Anterior cingulate cortex (tissue), 58 donors: Measurements from ENCODE around the gene ATF6B.
"Not testable (repeated sequence)": the region's sequence is repeated elsewhere in the genome, so short reads cannot be mapped to it uniquely, and the experiment has no call there.

Experiments used
- DNase-seq, 58 donors: peaks; one replicate each; lab custom pipeline; 2025; lab: John Stamatoyannopoulos, UW

ATF6B gene

DNA sequence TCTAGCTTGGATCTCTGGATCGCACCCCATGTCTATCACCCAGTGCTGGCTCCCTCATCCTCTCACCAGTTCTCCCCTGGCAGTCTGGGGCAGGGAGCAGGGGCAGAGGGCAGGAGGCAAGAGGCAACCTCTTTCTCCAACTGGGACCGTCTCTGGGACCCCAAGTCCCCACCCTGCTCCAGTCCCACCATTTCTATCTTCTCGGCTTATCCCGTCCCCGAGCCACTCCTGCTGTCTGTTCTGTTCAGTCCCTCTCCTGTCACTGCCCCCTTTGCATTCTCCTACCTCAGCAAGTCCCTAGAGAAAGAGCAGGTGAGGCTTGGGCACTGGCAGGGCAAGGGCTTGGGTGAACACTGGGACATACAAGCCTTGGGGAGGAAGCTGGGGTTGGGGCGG, 18.3 kb downstream of the ATF6B start:
- no peak for DNase-seq

DNA sequence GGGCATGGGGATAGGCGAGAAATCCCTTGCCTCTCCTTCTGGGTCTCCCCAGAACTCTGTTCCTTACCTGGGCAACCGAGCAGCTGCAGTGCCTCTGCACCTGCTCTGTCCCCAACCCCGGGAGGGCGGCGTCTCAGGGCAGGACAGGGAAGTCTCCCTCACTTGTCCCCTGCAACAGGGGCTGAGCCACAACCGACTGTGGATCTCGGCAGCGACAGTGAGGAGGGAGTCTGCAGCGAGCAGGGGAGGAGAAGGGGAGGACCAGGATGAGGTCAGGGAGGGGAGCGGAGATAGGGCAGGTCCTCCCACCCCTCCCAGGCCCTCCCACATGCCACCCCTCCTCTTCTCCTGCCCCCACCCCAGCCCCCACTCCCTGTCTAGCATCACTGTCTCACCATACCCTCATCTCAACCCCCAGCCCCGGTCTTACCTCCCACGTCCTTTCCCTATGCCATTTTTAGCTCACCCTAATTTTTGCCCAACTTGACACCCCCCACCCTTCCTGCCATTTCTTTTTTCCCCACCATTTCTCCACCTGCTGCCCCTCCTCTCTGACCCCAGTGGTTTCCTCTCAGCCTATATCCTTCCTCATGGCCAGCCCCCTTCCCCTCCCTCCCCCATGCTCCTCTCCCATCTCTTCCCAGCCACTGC, 18.8 kb downstream of the ATF6B start, which contains the start of gene TNXB:
Gene TNXB (minus strand): TSS at position 225 of the 651 bp plus-strand sequence. CDS start 11,140 bp downstream, outside the sequence.
- DNase-seq, result no peak

- no peak for DNase-seq
Measured at GRCh38 chr6:32108727-32109113, 19.3 kb downstream of the ATF6B start.

DNA sequence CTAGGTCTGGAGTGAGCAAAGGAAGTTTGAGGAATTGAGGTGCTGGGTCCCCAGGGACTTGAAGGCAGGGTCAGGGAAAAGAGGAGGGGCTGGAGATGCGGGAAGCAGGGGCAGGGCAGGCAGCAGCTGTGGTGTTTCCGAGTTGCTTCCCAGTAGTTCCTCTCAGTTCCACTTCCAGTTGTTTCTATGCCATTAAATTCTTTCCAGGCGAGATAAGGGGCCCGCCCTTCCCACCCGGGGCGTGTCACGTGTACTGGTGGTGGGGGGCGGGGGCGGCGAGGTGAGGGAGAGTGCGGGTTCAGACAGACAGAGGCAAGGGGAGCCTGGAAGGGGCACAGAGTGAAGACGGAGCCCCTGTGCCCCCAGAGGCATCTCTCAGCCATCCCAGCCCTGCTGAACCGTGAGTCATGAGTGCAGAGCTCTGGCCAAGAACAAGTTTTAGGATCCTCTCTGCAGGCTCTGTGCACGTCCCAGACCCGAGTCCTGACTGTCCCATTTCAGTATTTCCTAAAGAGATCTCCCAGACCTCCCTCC, 19.9 kb downstream of the ATF6B start:
- no peak for DNase-seq

DNA sequence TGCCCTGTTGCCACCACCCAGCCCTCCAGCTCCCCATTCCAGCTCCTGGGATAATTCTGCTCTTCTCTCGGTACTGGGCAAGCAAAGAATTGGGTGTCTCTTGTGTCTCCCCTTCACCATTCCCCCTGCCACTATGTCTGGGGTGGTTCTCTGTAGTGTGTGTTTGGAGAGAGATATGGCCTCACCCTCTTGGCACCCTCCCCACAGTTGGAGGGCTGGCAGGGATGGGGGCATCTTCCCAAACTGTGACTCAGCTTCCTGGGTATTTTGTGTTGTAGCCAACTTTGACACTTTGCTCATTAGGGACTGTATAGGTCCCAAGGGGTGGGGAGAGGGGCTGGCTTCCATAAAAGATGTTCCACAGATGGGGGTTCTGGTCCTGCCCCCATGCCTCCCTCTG, 20.6 kb downstream of the ATF6B start:
- no peak for DNase-seq

DNA sequence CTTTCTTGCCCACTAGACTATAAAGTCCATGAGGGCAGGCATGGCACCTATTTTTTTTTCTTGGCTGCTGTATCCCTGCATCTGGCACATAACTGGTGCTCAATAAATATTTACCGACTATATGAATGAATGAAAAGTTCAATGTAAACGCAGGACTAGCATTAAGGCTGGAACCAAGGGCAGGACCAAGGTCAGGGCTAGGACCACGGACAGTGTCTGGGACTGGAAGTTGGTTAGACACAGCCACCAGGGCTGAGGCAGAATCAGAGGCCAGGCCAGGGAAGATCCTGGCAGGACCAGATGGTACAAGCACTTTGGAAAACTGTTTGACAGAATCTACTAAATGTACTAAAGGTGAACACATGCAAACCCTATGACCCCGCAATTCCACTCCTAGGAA, 22.6 kb downstream of the ATF6B start:
- no peak for DNase-seq

DNA sequence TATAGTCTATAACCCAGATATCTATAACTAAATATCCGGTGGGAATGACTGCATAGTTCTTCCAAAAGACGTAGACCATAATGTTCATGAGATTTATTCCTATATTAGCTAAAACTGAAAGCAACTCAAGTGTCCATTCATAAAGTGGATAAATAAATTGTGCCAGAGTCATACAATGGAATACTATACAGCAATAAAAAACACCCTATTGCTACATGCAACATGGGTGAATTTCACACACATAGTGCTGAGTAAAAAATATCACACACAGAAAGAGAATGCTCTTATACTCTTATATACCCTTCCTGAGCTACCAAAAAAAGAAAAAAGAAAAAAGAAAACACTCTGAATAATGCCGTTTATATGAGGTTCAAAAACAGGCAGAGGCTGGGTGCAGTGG, 25.8 kb downstream of the ATF6B start:
- DNase-seq, result no peak

GRCh38 chr6:32100251-32100650, 27.8 kb downstream of the ATF6B start:
- not testable (repeated sequence) for DNase-seq

- no peak for DNase-seq
Measured at GRCh38 chr6:32097364-32097763, 30.7 kb downstream of the ATF6B start.

GRCh38 chr6:32096394-32097258, 31.4 kb downstream of the ATF6B start:
- peak in 1 of 58 donors; percentile 12 for DNase-seq

DNA sequence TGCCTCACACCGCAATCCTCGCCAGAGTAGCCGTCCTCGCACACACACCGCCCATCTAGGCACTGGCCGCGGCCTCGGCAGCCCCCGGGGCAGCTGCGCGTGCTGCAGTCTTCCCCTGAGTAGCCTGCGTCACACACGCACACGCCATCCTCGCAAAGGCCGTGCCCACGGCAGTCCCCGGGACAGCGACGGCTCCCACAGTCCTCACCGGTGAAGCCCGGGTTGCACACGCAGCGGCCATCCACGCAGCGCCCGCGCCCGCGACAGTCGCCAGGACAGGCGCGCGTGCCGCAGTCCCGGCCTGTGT, 32.0 kb downstream of the ATF6B start:
- no peak for DNase-seq

DNA sequence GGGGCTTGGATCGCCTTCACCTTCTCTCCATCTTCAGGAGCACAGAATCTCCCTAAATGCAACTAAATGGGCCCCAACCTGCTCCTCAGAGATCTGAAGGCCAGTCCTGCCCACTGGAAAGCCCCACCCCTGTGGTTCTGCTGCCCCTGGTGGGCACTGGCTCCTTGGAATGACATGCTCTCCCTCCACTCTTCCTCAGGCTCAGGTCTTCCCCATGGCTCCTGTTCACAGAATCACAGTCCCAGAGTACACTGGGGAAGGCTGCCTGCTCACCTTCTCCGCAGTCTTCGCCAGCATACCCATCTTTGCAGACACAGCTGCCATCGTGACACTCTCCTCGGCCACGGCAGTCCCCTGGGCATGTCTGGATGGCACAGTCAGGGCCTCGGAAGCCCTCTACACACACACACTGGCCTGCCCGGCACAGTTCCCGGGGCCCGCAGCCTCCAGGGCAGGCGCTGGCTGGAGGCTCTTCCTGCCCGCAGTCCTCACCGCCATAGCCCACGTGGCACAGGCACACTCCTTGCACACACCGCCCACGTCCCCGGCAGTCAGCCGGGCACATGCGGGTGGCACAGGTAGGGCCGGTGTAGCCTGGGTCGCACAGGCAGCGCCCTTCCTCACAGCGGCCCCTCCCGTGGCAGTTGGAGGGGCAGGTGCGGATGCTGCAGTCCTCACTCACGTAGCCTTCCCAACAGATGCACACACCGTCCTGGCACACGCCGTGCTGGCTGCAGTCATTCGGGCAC, 32.5 kb downstream of the ATF6B start:
- no peak for DNase-seq

- DNase-seq, result peak in 35 of 58 donors; percentile 6 to 62 (median 29)
Measured at GRCh38 chr6:32092760-32093497, 35.1 kb downstream of the ATF6B start.

GRCh38 chr6:32089082-32089828, 38.8 kb downstream of the ATF6B start:
- DNase-seq, result no peak

DNA sequence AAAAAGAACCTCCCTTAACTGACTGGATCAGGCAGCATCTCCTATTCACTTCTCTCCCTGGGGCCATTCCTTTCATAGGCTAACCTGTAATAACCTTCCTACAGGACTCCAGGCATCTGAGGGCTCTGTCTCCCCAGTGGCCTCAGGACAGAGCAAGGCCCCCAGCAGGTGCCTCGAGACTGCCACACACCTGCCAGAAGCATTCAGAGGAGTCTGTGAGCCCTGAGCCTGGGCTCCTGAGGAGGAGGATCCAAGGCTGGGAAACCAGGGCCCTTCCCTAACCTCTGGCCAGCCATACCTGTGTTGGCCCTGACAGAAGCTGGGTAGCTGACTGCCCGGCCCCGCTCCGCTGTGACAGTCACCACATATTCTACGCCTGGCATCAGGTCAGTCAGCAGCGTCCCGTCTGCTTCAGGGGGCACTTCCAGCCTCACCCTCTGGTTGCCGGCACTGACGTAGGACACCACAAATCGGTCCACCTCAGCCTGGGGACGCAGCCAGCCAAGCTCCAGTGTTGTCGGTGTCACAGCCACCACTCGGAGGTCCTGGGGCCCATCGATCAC, 39.5 kb downstream of the ATF6B start:
- DNase-seq, result no peak

GRCh38 chr6:32087574-32088486, 40.2 kb downstream of the ATF6B start:
- DNase-seq, result peak in 14 of 58 donors; percentile 4 to 50 (median 16)

- no peak for DNase-seq
Measured at GRCh38 chr6:32086661-32087573, 41.1 kb downstream of the ATF6B start.
